NCI-H1694 treated with DMSO at 0.1 percent for 48 hours (cell line): Measurements from ENCODE around the gene TMEM52.
A peak's percentile ranks its signal among the peaks of the same experiment; 100 is the strongest.
"Not testable (repeated sequence)": the region's sequence is repeated elsewhere in the genome, so short reads cannot be mapped to it uniquely, and the experiment has no call there.

Experiments
- DNase-seq: peaks from one replicate; lab custom pipeline; 2025; lab: John Stamatoyannopoulos, UW

TMEM52 gene

GRCh38 chr1:1894354-1895059, 24.6 kb downstream of the TMEM52 start:
- no peak for DNase-seq

- no peak for DNase-seq
Observed at GRCh38 chr1:1893997-1894353, 25.1 kb downstream of the TMEM52 start.

- DNase-seq, result no peak
Observed at GRCh38 chr1:1893291-1893985, 25.6 kb downstream of the TMEM52 start.

GRCh38 chr1:1892763-1893120, 26.3 kb downstream of the TMEM52 start:
- DNase-seq, result no peak

GRCh38 chr1:1892079-1892762, 26.9 kb downstream of the TMEM52 start:
- DNase-seq, result no peak

GRCh38 chr1:1891349-1892078, 27.6 kb downstream of the TMEM52 start:
- DNase-seq, result peak; percentile 46

GRCh38 chr1:1890506-1891348, 28.4 kb downstream of the TMEM52 start, which contains the start of gene GNB1:
GNB1 (minus strand) TSS chr1:1891087; CDS start chr1:1825453, 65,634 bp downstream.
- DNase-seq, result peak; percentile 50

- DNase-seq, result no peak
Observed at GRCh38 chr1:1889847-1890505, 29.1 kb downstream of the TMEM52 start.

- DNase-seq, result no peak
Observed at GRCh38 chr1:1889090-1889750, 29.9 kb downstream of the TMEM52 start.

GRCh38 chr1:1883890-1884289, 35.2 kb downstream of the TMEM52 start:
- DNase-seq, result not testable (repeated sequence)

GRCh38 chr1:1883092-1883873, 35.8 kb downstream of the TMEM52 start:
- DNase-seq, result no peak

- DNase-seq, result no peak
Observed at GRCh38 chr1:1881727-1882126, 37.4 kb downstream of the TMEM52 start.

GRCh38 chr1:1880617-1881312, 38.3 kb downstream of the TMEM52 start:
- no peak for DNase-seq

GRCh38 chr1:1879942-1880341, 39.1 kb downstream of the TMEM52 start:
- DNase-seq, result no peak

- no peak for DNase-seq
Observed at GRCh38 chr1:1877865-1878436, 41.1 kb downstream of the TMEM52 start.

- no peak for DNase-seq
Observed at GRCh38 chr1:1876335-1876930, 42.6 kb downstream of the TMEM52 start.

- DNase-seq, result no peak
Observed at GRCh38 chr1:1875932-1876331, 43.1 kb downstream of the TMEM52 start.

- DNase-seq, result no peak
Observed at GRCh38 chr1:1874901-1875300, 44.2 kb downstream of the TMEM52 start.
